Panc1 (cell line): Measurements from ENCODE around the gene IL10RB.

Source experiments
- TCF7L2 ChIP-seq: IDR thresholded peaks from 2 replicates; pipeline ENCODE4 v1.6.1; 2011; ENCODE audit warnings: mild to moderate bottlenecking, low read depth, low read length, inconsistent platforms
- TF ChIP-seq, protein P1 (sequence below): fragments of 450-650 bp; IDR thresholded peaks from 2 replicates; pipeline ENCODE4 v1.5.1; 2017; ENCODE audit warnings: mild to moderate bottlenecking
- TF ChIP-seq, protein P2 (sequence below), 2 experiments: IDR thresholded peaks; 2 replicates each; pipeline ENCODE4 v1.6.1; 2011 to 2012; ENCODE audit warnings: low read depth in 2 of 2, control low read depth in 1 of 2, low read length in 1 of 2, mild to moderate bottlenecking in 1 of 2, moderate library complexity in 1 of 2; ENCODE audit not compliant: insufficient read depth in 1 of 2

DNA sequence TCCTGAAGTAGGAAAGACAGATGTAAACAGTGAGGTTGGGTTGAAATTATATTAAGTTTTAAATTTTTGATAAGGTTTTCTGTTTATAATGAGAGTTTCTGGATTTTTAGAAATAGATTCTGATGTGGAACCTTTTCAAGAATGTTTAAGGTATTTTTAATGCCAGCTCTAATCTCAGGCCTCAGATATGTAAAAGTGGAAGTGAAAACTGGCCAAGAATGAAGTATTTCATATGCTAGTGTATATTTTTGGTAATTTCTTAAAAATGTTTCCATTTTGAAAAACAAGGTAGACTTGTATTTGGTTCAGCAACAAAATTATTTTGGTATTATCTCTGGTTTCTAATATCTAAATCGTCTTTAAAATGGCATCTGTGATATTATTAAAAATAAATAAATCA is 73.0 kb downstream of the IL10RB start:
- TF ChIP-seq, protein P1, sequence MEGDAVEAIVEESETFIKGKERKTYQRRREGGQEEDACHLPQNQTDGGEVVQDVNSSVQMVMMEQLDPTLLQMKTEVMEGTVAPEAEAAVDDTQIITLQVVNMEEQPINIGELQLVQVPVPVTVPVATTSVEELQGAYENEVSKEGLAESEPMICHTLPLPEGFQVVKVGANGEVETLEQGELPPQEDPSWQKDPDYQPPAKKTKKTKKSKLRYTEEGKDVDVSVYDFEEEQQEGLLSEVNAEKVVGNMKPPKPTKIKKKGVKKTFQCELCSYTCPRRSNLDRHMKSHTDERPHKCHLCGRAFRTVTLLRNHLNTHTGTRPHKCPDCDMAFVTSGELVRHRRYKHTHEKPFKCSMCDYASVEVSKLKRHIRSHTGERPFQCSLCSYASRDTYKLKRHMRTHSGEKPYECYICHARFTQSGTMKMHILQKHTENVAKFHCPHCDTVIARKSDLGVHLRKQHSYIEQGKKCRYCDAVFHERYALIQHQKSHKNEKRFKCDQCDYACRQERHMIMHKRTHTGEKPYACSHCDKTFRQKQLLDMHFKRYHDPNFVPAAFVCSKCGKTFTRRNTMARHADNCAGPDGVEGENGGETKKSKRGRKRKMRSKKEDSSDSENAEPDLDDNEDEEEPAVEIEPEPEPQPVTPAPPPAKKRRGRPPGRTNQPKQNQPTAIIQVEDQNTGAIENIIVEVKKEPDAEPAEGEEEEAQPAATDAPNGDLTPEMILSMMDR = no peak
- TF ChIP-seq TCF7L2 = no peak
- TF ChIP-seq, protein P2, sequence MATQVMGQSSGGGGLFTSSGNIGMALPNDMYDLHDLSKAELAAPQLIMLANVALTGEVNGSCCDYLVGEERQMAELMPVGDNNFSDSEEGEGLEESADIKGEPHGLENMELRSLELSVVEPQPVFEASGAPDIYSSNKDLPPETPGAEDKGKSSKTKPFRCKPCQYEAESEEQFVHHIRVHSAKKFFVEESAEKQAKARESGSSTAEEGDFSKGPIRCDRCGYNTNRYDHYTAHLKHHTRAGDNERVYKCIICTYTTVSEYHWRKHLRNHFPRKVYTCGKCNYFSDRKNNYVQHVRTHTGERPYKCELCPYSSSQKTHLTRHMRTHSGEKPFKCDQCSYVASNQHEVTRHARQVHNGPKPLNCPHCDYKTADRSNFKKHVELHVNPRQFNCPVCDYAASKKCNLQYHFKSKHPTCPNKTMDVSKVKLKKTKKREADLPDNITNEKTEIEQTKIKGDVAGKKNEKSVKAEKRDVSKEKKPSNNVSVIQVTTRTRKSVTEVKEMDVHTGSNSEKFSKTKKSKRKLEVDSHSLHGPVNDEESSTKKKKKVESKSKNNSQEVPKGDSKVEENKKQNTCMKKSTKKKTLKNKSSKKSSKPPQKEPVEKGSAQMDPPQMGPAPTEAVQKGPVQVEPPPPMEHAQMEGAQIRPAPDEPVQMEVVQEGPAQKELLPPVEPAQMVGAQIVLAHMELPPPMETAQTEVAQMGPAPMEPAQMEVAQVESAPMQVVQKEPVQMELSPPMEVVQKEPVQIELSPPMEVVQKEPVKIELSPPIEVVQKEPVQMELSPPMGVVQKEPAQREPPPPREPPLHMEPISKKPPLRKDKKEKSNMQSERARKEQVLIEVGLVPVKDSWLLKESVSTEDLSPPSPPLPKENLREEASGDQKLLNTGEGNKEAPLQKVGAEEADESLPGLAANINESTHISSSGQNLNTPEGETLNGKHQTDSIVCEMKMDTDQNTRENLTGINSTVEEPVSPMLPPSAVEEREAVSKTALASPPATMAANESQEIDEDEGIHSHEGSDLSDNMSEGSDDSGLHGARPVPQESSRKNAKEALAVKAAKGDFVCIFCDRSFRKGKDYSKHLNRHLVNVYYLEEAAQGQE (IDR thresholded peaks at IDR 0.05; ENCODE audit: insufficient read depth in 1 of 2, low read depth in 2 of 2, low read length in 1 of 2) = no peak
